Ishikawa (cell line): Measurements from ENCODE around the gene MCM7.

Source experiments
- CEBPB ChIP-seq: IDR thresholded peaks from 2 replicates; pipeline ENCODE4 v1.6.1; 2012
- CREB1 ChIP-seq: IDR thresholded peaks from 2 replicates; pipeline ENCODE4 v1.6.1; 2012; ENCODE audit warnings: low read depth
- EGR1 ChIP-seq: IDR thresholded peaks from 2 replicates; pipeline ENCODE4 v1.6.1; 2012
- EP300 ChIP-seq: IDR thresholded peaks from 2 replicates; pipeline ENCODE4 v1.6.1; 2012; ENCODE audit warnings: borderline replicate concordance
- FOXM1 ChIP-seq: IDR thresholded peaks from 2 replicates; pipeline ENCODE4 v1.6.1; 2012; ENCODE audit warnings: low read depth, borderline replicate concordance
- MAX ChIP-seq: IDR thresholded peaks from 2 replicates; pipeline ENCODE4 v1.6.1; 2012
- NFIC ChIP-seq: IDR thresholded peaks from 2 replicates; pipeline ENCODE4 v1.6.1; 2012
- RAD21 ChIP-seq: IDR thresholded peaks from 2 replicates; pipeline ENCODE4 v1.6.1; 2012; ENCODE audit warnings: low read depth
- REST ChIP-seq: IDR thresholded peaks from 2 replicates; pipeline ENCODE4 v1.6.1; 2012; ENCODE audit warnings: low read depth, mild to moderate bottlenecking
- TAF1 ChIP-seq: IDR thresholded peaks from 2 replicates; pipeline ENCODE4 v1.6.1; 2012; ENCODE audit warnings: low read depth, mild to moderate bottlenecking
- TCF12 ChIP-seq: IDR thresholded peaks from 2 replicates; pipeline ENCODE4 v1.6.1; 2012; ENCODE audit warnings: low read depth
- TEAD4 ChIP-seq: IDR thresholded peaks from 2 replicates; pipeline ENCODE4 v1.6.1; 2012
- USF1 ChIP-seq: IDR thresholded peaks from 2 replicates; pipeline ENCODE4 v1.6.1; 2012
- YY1 ChIP-seq: IDR thresholded peaks from 2 replicates; pipeline ENCODE4 v1.6.1; 2012; ENCODE audit warnings: low read depth
- ZBTB7A ChIP-seq: IDR thresholded peaks from 2 replicates; pipeline ENCODE4 v1.6.1; 2012; ENCODE audit warnings: low read depth

MCM7 gene

GRCh38 chr7:100099452-100099851 lies 1.7 kb downstream of the MCM7 start:
- TF ChIP-seq FOXM1 = no peak
- TF ChIP-seq MAX = no peak
- TF ChIP-seq EGR1 = no peak
- TF ChIP-seq NFIC = no peak
- no peak for TF ChIP-seq ZBTB7A
- no peak for TF ChIP-seq RAD21
- no peak for TF ChIP-seq CEBPB
- TF ChIP-seq USF1 = no peak
- no peak for TF ChIP-seq CREB1
- TF ChIP-seq TCF12 = no peak
- TF ChIP-seq TAF1 = no peak
- TF ChIP-seq YY1 = no peak
- no peak for TF ChIP-seq EP300
- no peak for TF ChIP-seq TEAD4
- TF ChIP-seq REST = no peak

- TF ChIP-seq ZBTB7A (no peak), CREB1 (no peak)
Measured at GRCh38 chr7:100098913-100099312, 2.3 kb downstream of the MCM7 start.

- no peak for TF ChIP-seq NFIC
- TF ChIP-seq MAX = no peak
- no peak for TF ChIP-seq REST
- no peak for TF ChIP-seq TCF12
- no peak for TF ChIP-seq TAF1
- TF ChIP-seq YY1 = no peak
- TF ChIP-seq EGR1 = no peak
- no peak for TF ChIP-seq ZBTB7A
Measured at GRCh38 chr7:100095704-100096103, 5.5 kb downstream of the MCM7 start.

- TF ChIP-seq TAF1 = no peak
- no peak for TF ChIP-seq NFIC
- no peak for TF ChIP-seq YY1
- no peak for TF ChIP-seq CEBPB
- TF ChIP-seq TCF12 = no peak
Measured at GRCh38 chr7:100095289-100095688, 5.9 kb downstream of the MCM7 start.

- TF ChIP-seq USF1 = no peak
- TF ChIP-seq YY1 = no peak
- TF ChIP-seq FOXM1 = no peak
- TF ChIP-seq ZBTB7A = no peak
- no peak for TF ChIP-seq MAX
- TF ChIP-seq EGR1 = no peak
- TF ChIP-seq TEAD4 = no peak
- TF ChIP-seq CREB1 = no peak
- TF ChIP-seq TCF12 = no peak
- TF ChIP-seq CEBPB = no peak
- TF ChIP-seq REST = no peak
- no peak for TF ChIP-seq NFIC
- TF ChIP-seq EP300 = no peak
- TF ChIP-seq TAF1 = no peak
- no peak for TF ChIP-seq RAD21
Measured at GRCh38 chr7:100093925-100094486, 7.2 kb downstream of the MCM7 start.
